Osteoblast (primary cell): ENCODE results near the gene RRP36. TPM values are rescaled to one million over a fixed set of nuclear protein-coding genes. Genes with fewer than 3 reads are reported as not detected.

Experiments used
- DNase-seq: peaks from one replicate; pipeline ENCODE4 v3.0.0; 2011; ENCODE audit warnings: low spot score, mixed read lengths; ENCODE audit not compliant: insufficient read length; ENCODE audit errors: missing footprints
- H2AFZ ChIP-seq: 2 replicates; pipeline ENCODE4 v1.6.0; 2011; ENCODE audit warnings: mild to moderate bottlenecking, low read length
- H3K27ac ChIP-seq: 2 replicates; pipeline ENCODE4 v1.5.1; 2011; ENCODE audit warnings: mild to moderate bottlenecking, low read depth, low read length, moderate library complexity
- H3K27me3 ChIP-seq: 2 replicates; pipeline ENCODE4 v1.6.0; 2012; ENCODE audit warnings: mild to moderate bottlenecking, control low read depth, inconsistent platforms, low read length, moderate library complexity; ENCODE audit not compliant: insufficient read depth
- H3K36me3 ChIP-seq: 2 replicates; pipeline ENCODE4 v1.5.1; 2011; ENCODE audit warnings: mild to moderate bottlenecking, low read length, control low read depth, moderate library complexity; ENCODE audit not compliant: insufficient read depth
- H3K4me1 ChIP-seq: 2 replicates; pipeline ENCODE4 v1.5.1; 2011; ENCODE audit warnings: mild to moderate bottlenecking, low read length, control low read depth, moderate library complexity; ENCODE audit not compliant: insufficient read depth
- H3K4me2 ChIP-seq: 2 replicates; pipeline ENCODE4 v1.6.0; 2011; ENCODE audit warnings: mild to moderate bottlenecking, low read length; ENCODE audit not compliant: insufficient read depth
- H3K4me3 ChIP-seq: fragments of 200-600 bp; sonication (generic); 3 replicates; pipeline ENCODE4 v1.5.1; 2012; ENCODE audit warnings: mild to moderate bottlenecking, low read length, inconsistent platforms; ENCODE audit not compliant: insufficient read depth
- H3K79me2 ChIP-seq: 2 replicates; pipeline ENCODE4 v1.6.0; 2012; ENCODE audit warnings: mild to moderate bottlenecking, low read length, control low read depth, inconsistent platforms; ENCODE audit not compliant: insufficient read depth
- H3K9me3 ChIP-seq: 2 replicates; pipeline ENCODE4 v1.5.1; 2011; ENCODE audit warnings: low read depth, low read length, control low read depth
- H4K20me1 ChIP-seq: 2 replicates; pipeline ENCODE4 v1.6.0; 2012; ENCODE audit warnings: mild to moderate bottlenecking, low read length, control low read depth; ENCODE audit not compliant: insufficient read depth
- total RNA-seq: library from RNA; depleted of rRNA; stranded (reverse); fragments of >200 nt; gene quantifications from 2 replicates; pipeline ENCODE4 v1.2.3, GENCODE V29; 2012
- TF ChIP-seq, protein P1 (sequence below): IDR thresholded peaks from 2 replicates; pipeline ENCODE4 v1.5.1; 2011; ENCODE audit warnings: mild to moderate bottlenecking, low read depth, low read length, moderate library complexity; ENCODE audit errors: extremely low read depth

RRP36 gene
- total RNA-seq, 1 donor, result 84.0 TPM

DNA sequence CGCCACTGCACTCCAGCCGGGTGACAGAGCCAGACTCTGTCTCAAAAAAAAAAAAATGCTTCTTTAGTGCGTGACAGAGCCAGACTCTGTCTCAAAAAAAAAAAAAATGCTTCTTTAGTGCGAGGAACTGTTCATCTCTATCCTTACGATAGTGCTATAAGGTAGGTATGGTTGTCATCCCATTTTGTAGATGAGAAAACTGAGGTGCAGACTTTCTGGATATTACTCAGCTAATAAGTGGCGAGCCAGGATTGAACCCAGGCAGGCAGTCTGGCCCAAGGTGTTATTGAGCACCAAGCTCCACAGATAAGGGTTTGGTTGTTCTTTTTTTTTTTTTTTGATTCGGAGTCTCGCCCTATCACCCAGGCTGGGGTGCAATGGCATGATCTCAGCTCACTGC, 19.6 kb upstream of the RRP36 start:
- no peak overlapping the region for H3K27ac ChIP-seq
- no peak overlapping the region for H3K4me3 ChIP-seq
- H3K9me3 ChIP-seq, result no peaks in the 10 kb centered on the region
- peaks cover 5% of the 10 kb centered on the region for H4K20me1 ChIP-seq
- no peaks in the 10 kb centered on the region for H3K27me3 ChIP-seq
- DNase-seq, result no peak
- no peak overlapping the region for H2AFZ ChIP-seq
- peaks cover 8% of the 10 kb centered on the region for H3K36me3 ChIP-seq
- H3K4me1 ChIP-seq, result no peaks in the 10 kb centered on the region
- peaks cover 10% of the 10 kb centered on the region for H3K79me2 ChIP-seq
- no peak overlapping the region for H3K4me2 ChIP-seq
- TF ChIP-seq, protein P1, sequence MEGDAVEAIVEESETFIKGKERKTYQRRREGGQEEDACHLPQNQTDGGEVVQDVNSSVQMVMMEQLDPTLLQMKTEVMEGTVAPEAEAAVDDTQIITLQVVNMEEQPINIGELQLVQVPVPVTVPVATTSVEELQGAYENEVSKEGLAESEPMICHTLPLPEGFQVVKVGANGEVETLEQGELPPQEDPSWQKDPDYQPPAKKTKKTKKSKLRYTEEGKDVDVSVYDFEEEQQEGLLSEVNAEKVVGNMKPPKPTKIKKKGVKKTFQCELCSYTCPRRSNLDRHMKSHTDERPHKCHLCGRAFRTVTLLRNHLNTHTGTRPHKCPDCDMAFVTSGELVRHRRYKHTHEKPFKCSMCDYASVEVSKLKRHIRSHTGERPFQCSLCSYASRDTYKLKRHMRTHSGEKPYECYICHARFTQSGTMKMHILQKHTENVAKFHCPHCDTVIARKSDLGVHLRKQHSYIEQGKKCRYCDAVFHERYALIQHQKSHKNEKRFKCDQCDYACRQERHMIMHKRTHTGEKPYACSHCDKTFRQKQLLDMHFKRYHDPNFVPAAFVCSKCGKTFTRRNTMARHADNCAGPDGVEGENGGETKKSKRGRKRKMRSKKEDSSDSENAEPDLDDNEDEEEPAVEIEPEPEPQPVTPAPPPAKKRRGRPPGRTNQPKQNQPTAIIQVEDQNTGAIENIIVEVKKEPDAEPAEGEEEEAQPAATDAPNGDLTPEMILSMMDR, result no peak

DNA sequence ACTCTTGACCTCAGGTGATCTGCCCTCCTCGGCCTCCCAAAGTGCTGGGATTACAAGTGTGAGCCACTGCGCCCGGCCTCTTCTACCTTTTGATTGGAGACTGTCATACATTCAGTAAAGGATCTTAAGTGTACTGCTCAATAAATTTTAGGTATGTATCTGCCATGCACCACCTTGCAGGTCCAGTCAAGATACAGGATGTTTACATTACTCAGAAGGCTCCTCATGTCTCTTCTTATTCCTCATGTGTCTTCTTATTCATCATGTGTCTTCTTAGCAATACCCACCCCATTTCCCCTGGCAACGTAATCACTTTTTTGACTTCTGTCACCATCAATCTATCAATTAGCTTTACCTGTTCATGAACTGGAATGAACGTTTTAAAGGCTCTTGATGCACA, 15.6 kb upstream of the RRP36 start:
- H3K79me2 ChIP-seq, result peaks cover 8% of the 10 kb centered on the region
- no peak overlapping the region for H3K4me3 ChIP-seq
- DNase-seq, result no peak
- H3K36me3 ChIP-seq, result peaks cover 47% of the 10 kb centered on the region
- no peak overlapping the region for H2AFZ ChIP-seq
- no peak overlapping the region for H3K27ac ChIP-seq
- H4K20me1 ChIP-seq, result peaks cover 3% of the 10 kb centered on the region
- no peaks in the 10 kb centered on the region for H3K4me1 ChIP-seq
- no peaks in the 10 kb centered on the region for H3K27me3 ChIP-seq
- no peaks in the 10 kb centered on the region for H3K9me3 ChIP-seq
- TF ChIP-seq, protein P1, result no peak
- H3K4me2 ChIP-seq, result no peak overlapping the region

DNA sequence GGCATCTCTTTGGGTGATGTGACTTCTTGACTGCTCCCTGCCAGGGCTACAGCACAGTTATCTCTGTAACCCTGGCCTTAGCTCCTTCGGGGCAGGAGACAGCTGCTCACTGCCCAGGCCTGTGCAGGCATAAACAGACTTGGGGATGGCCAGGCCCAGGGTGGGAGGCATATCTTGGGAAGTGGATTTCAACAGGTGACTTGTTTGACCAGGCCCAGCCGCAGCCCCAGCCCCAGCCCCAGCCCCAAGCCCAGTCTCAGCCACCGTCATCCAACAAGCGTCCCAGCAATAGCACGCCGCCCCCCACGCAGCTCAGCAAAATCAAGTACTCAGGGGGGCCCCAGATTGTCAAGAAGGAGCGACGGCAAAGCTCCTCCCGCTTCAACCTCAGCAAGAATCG, 15.2 kb upstream of the RRP36 start:
- Histone ChIP-seq H3K4me3 (no peak overlapping the region), H3K4me2 (no peak overlapping the region), H3K79me2 (peaks cover 12% of the 10 kb centered on the region), H2AFZ (no peak overlapping the region), H3K9me3 (no peaks in the 10 kb centered on the region), H3K27ac (no peak overlapping the region), H3K4me1 (no peaks in the 10 kb centered on the region), H3K27me3 (no peaks in the 10 kb centered on the region), H4K20me1 (no peaks in the 10 kb centered on the region), H3K36me3 (peaks cover 51% of the 10 kb centered on the region)
- TF ChIP-seq, protein P1, result no peak
- DNase-seq, result no peak

DNA sequence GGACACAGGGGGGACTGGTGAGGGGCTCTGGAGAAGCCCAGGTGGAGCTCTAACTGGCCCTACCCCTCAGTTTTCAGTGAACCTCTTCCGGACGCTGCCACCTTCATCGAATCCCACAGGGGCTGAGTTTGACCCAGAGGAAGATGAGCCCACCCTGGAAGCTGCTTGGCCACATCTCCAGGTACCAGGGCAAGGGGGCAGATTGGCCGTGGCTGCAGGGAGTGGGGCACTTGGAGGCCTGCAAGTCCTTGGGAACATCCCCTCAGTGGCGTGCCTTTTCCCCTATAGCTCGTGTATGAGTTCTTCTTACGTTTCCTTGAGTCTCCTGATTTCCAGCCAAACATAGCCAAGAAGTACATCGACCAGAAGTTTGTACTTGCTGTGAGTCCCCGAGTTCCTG, 14.3 kb upstream of the RRP36 start:
- TF ChIP-seq, protein P1, result no peak
- H3K79me2 ChIP-seq, result peaks cover 21% of the 10 kb centered on the region
- H3K4me3 ChIP-seq, result no peak overlapping the region
- no peak overlapping the region for H3K4me2 ChIP-seq
- peak; percentile 64 for DNase-seq
- peaks cover 57% of the 10 kb centered on the region for H3K36me3 ChIP-seq
- no peaks in the 10 kb centered on the region for H3K27me3 ChIP-seq
- no peak overlapping the region for H3K27ac ChIP-seq
- H3K4me1 ChIP-seq, result no peaks in the 10 kb centered on the region
- no peaks in the 10 kb centered on the region for H3K9me3 ChIP-seq
- H4K20me1 ChIP-seq, result peaks cover 2% of the 10 kb centered on the region
- H2AFZ ChIP-seq, result no peak overlapping the region
